OCI-LY1 (cell line): ENCODE data around the gene MCCC1.

Experiments
- EZH2 ChIP-seq: fragments of 200-600 bp; sonication (generic), shearing (Covaris generic); IDR thresholded peaks from 2 replicates; pipeline ENCODE4 v1.8.0; 2017; ENCODE audit warnings: borderline replicate concordance, mixed run types, mild to moderate bottlenecking, antibody characterized with exemption, low read length, moderate library complexity, mixed read lengths
- TF ChIP-seq, protein P1 (sequence below): fragments of 200-600 bp; sonication (generic), shearing (Covaris generic); IDR thresholded peaks from 2 replicates; pipeline ENCODE4 v1.5.1; 2017; ENCODE audit warnings: mild to moderate bottlenecking, antibody characterized with exemption, low read length, moderate library complexity, mixed read lengths

DNA sequence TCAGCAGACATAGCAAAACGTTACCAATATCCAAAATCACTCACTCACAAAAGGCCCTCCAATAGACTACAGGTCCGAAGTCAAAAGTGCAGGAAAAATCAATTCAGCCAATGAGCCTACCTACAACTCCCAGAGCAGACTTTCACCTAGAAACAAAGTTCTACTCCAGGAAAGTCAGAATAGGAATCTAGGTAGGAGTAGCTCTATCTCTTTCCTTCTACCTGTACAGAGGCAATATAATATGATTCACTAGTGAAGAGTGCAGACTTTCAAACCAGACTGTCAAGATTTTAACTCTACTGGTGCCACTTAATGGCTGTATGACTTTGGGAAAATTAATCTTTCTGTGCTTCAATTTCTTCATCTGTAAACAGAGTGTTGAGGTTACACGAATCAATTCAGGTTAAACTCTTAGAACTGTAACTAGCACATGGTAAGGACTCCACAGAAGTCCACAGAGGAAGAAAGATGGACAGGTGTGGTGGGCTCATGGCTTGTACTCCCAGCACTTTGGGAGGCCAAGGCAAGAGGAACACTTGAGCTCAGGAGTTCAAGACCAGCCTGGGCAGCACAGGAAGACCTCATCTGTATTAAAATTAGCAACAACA, 128.4 kb downstream of the MCCC1 start:
- TF ChIP-seq, protein P1, sequence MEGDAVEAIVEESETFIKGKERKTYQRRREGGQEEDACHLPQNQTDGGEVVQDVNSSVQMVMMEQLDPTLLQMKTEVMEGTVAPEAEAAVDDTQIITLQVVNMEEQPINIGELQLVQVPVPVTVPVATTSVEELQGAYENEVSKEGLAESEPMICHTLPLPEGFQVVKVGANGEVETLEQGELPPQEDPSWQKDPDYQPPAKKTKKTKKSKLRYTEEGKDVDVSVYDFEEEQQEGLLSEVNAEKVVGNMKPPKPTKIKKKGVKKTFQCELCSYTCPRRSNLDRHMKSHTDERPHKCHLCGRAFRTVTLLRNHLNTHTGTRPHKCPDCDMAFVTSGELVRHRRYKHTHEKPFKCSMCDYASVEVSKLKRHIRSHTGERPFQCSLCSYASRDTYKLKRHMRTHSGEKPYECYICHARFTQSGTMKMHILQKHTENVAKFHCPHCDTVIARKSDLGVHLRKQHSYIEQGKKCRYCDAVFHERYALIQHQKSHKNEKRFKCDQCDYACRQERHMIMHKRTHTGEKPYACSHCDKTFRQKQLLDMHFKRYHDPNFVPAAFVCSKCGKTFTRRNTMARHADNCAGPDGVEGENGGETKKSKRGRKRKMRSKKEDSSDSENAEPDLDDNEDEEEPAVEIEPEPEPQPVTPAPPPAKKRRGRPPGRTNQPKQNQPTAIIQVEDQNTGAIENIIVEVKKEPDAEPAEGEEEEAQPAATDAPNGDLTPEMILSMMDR = no peak
- TF ChIP-seq EZH2 = no peak
